Gastroesophageal sphincter (tissue), 4 donors: ENCODE data around the gene TCF4. TPM values are rescaled to one million over a fixed set of nuclear protein-coding genes. Genes with fewer than 3 reads are reported as not detected.

Source experiments
- ATAC-seq: fragments of 150-250 bp; one replicate; pipeline ENCODE4 v1.9.1; 2016; ENCODE audit warnings: mild to moderate bottlenecking, moderate library complexity
- H3K27ac ChIP-seq, 4 donors: fragments of 200-600 bp; sonication (generic) in 3 of 4; 1 replicate in 3 of 4; 2 replicates in 1 of 4; pipeline ENCODE4 v1.5.1; 2016 to 2019
- H3K27me3 ChIP-seq: fragments of 200-600 bp; sonication (generic); one replicate; pipeline ENCODE4 v1.5.1; 2019
- H3K36me3 ChIP-seq, 2 donors: fragments of 200-600 bp; sonication (generic); one replicate each; pipeline ENCODE4 v1.5.1; 2019; ENCODE audit warnings: control low read depth in 1 of 2
- H3K4me1 ChIP-seq, 3 donors: fragments of 200-600 bp; sonication (generic); 1 replicate in 2 of 3; 2 replicates in 1 of 3; pipeline ENCODE4 v1.5.1; 2016 to 2019; ENCODE audit warnings: control low read depth in 2 of 3
- H3K4me3 ChIP-seq, 2 donors: fragments of 200-600 bp; sonication (generic); one replicate each; pipeline ENCODE4 v1.5.1; 2019; ENCODE audit warnings: mild to moderate bottlenecking in 1 of 2, moderate library complexity in 1 of 2
- H3K9me3 ChIP-seq, 3 donors: fragments of 200-600 bp; sonication (generic); one replicate each; pipeline ENCODE4 v1.5.1; 2017 to 2019; ENCODE audit warnings: control low read depth in 2 of 3
- CTCF ChIP-seq, 4 experiments: fragments of 200-600 bp in 2 of 4; fragments of 450-650 bp in 2 of 4; sonication (generic) in 1 of 4; IDR thresholded peaks; one replicate each; pipeline ENCODE4 v1.5.1; 2017 to 2019; ENCODE audit warnings: antibody characterized with exemption in 4 of 4, mild to moderate bottlenecking in 2 of 4, moderate library complexity in 2 of 4
- EP300 ChIP-seq: sonication (generic); formaldehyde crosslinking; IDR thresholded peaks from one replicate; pipeline ENCODE4 v1.6.1; 2017; ENCODE audit warnings: antibody characterized with exemption, mild to moderate bottlenecking
- POLR2A ChIP-seq, 2 donors: fragments of 450-650 bp; IDR thresholded peaks; one replicate each; pipeline ENCODE4 v1.6.1; 2017; ENCODE audit warnings: antibody characterized with exemption in 2 of 2, mild to moderate bottlenecking in 2 of 2, moderate library complexity in 1 of 2
- POLR2AphosphoS5 ChIP-seq: sonication (generic); formaldehyde crosslinking; IDR thresholded peaks from one replicate; pipeline ENCODE4 v1.6.1; 2017; ENCODE audit warnings: antibody characterized with exemption
- WGBS, 2 donors: methylation state at CpG; one replicate each; pipeline ENCODE4 v1.1.5; 2018; ENCODE audit warnings: low coverage in 1 of 2; 5-methylcytosine and 5-hydroxymethylcytosine counted together
- total RNA-seq, 4 donors: library from RNA; depleted of rRNA; stranded (reverse); fragments of >200 nt; gene quantifications; one replicate each; pipeline ENCODE4 v1.1.0, GENCODE V29; 2016

The TCF4 gene
- total RNA-seq, 4 donors from 2014 or later, result 64.1 to 87.6 (median 76.2) TPM

GRCh38 chr18:55369346-55369745 lies 218.6 kb downstream of the TCF4 start:
- 88 to 93% methylated on average over 2 of the region's 2 CpGs for WGBS, 2 donors
- no peaks in the 10 kb centered on the region for H3K27me3 ChIP-seq
- TF ChIP-seq POLR2AphosphoS5, result no peak
- no peak for TF ChIP-seq POLR2A (IDR thresholded peaks at IDR 0.05)
- no peak for TF ChIP-seq CTCF (IDR thresholded peaks at IDR 0.05)
- TF ChIP-seq EP300, result no peak
- no peaks in the 10 kb centered on the region for H3K36me3 ChIP-seq
- H3K4me1 ChIP-seq, result no peaks in the 10 kb centered on the region
- H3K27ac ChIP-seq, result no peak overlapping the region
- H3K4me3 ChIP-seq, result no peak overlapping the region
- ATAC-seq, result no peak
- peaks cover 0 to 11% (median 0%) of the 10 kb centered on the region in 3 donors for H3K9me3 ChIP-seq

GRCh38 chr18:55365342-55365741 lies 222.7 kb downstream of the TCF4 start:
- no peak for TF ChIP-seq POLR2AphosphoS5
- no peak for TF ChIP-seq POLR2A (IDR thresholded peaks at IDR 0.05)
- no peak for TF ChIP-seq CTCF (IDR thresholded peaks at IDR 0.05)
- TF ChIP-seq EP300, result no peak
- ATAC-seq, result no peak
- Histone ChIP-seq H3K36me3 (no peaks in the 10 kb centered on the region), H3K27ac (no peak overlapping the region), H3K4me1 (no peaks in the 10 kb centered on the region), H3K9me3 (no peaks in the 10 kb centered on the region), H3K4me3 (no peak overlapping the region), H3K27me3 (no peaks in the 10 kb centered on the region)
- 73% methylated on average over 2 of the region's 2 CpGs; no CpG with 5 or more reads in 1 of the 2 donors for WGBS, 2 donors

GRCh38 chr18:55362303-55362702 lies 225.7 kb downstream of the TCF4 start:
- no peak for ATAC-seq
- 84 to 96% methylated on average over 3 of the region's 3 CpGs for WGBS, 2 donors
- TF ChIP-seq EP300 (no peak), POLR2AphosphoS5 (no peak), CTCF (IDR thresholded peaks at IDR 0.05) (no peak), POLR2A (IDR thresholded peaks at IDR 0.05) (no peak)

GRCh38 chr18:55361492-55362250 lies 226.3 kb downstream of the TCF4 start:
- H3K4me1 ChIP-seq, result no peaks in the 10 kb centered on the region
- no peak for ATAC-seq
- WGBS, 2 donors, result 94 to 96% methylated on average over 2 to 3 of the region's 3 CpGs
- H3K36me3 ChIP-seq, result no peaks in the 10 kb centered on the region
- no peak overlapping the region for H3K27ac ChIP-seq
- H3K27me3 ChIP-seq, result no peaks in the 10 kb centered on the region
- no peaks in the 10 kb centered on the region for H3K9me3 ChIP-seq
- no peak overlapping the region for H3K4me3 ChIP-seq
- TF ChIP-seq EP300 (no peak), POLR2A (IDR thresholded peaks at IDR 0.05) (no peak), POLR2AphosphoS5 (no peak)

More at GRCh38 chr18:55362303-55362702, 225.7 kb downstream of the TCF4 start:
- no peak overlapping the region for H3K4me3 ChIP-seq
- no peaks in the 10 kb centered on the region for H3K27me3 ChIP-seq
- H3K27ac ChIP-seq, result no peak overlapping the region
- H3K9me3 ChIP-seq, result no peaks in the 10 kb centered on the region
- no peaks in the 10 kb centered on the region for H3K36me3 ChIP-seq
- H3K4me1 ChIP-seq, result no peaks in the 10 kb centered on the region

GRCh38 chr18:55360061-55360460 lies 227.9 kb downstream of the TCF4 start:
- 100% methylated on average over 1 of the region's 1 CpG for WGBS, 2 donors
- no peaks in the 10 kb centered on the region for H3K36me3 ChIP-seq
- no peak for ATAC-seq
- no peak overlapping the region for H3K27ac ChIP-seq
- no peaks in the 10 kb centered on the region for H3K4me1 ChIP-seq
- no peaks in the 10 kb centered on the region for H3K9me3 ChIP-seq
- no peaks in the 10 kb centered on the region for H3K27me3 ChIP-seq
- TF ChIP-seq CTCF (IDR thresholded peaks at IDR 0.05) (no peak), POLR2AphosphoS5 (no peak), EP300 (no peak), POLR2A (IDR thresholded peaks at IDR 0.05) (no peak)
- no peak overlapping the region for H3K4me3 ChIP-seq
